SK-N-SH treated with all-trans-retinoic acid at 6 μM for 48 hours (cell line): Measurements from ENCODE around the gene UBASH3B.

ENCODE experiments used
- ATAC-seq: fragments of 200-7000 bp; cut with Tn5 transposase; 3 replicates; pipeline ENCODE4 v1.9.1; 2020; ENCODE audit warnings: mild to moderate bottlenecking, moderate library complexity
- ARNTL ChIP-seq: fragments of 450-650 bp; formaldehyde crosslinking; IDR thresholded peaks from 2 replicates; pipeline ENCODE4 v1.5.0; 2020; ENCODE audit warnings: low read depth, mild to moderate bottlenecking, moderate library complexity, borderline replicate concordance
- BACH2 ChIP-seq: fragments of 250-450 bp; sonication (Bioruptor Pico); IDR thresholded peaks from 2 replicates; pipeline ENCODE4 v1.9.0; 2021; ENCODE audit warnings: mild to moderate bottlenecking, borderline replicate concordance
- CSDC2 ChIP-seq: fragments of 250-450 bp; sonication (Bioruptor Pico); IDR thresholded peaks from 2 replicates; pipeline ENCODE4 v1.5.0; 2020; ENCODE audit warnings: mild to moderate bottlenecking, moderate library complexity
- ESRRG ChIP-seq: fragments of 250-450 bp; sonication (Bioruptor Pico); IDR thresholded peaks from 2 replicates; pipeline ENCODE4 v1.6.1; 2021; ENCODE audit warnings: mild to moderate bottlenecking
- GLIS3 ChIP-seq: fragments of 250-450 bp; sonication (Bioruptor Pico); IDR thresholded peaks from 2 replicates; pipeline ENCODE4 v1.5.0; 2020; ENCODE audit warnings: mild to moderate bottlenecking, moderate library complexity
- OSR1 ChIP-seq: fragments of 250-450 bp; sonication (Bioruptor Pico); IDR thresholded peaks from 2 replicates; pipeline ENCODE4 v1.8.0; 2022; ENCODE audit warnings: moderate library complexity, mild to moderate bottlenecking, inconsistent platforms
- PPARA ChIP-seq: fragments of 250-450 bp; sonication (Bioruptor Pico); IDR thresholded peaks from 2 replicates; pipeline ENCODE4 v1.5.0; 2020; ENCODE audit warnings: mild to moderate bottlenecking, borderline replicate concordance
- RARB ChIP-seq: fragments of 250-450 bp; sonication (Bioruptor Pico); IDR thresholded peaks from 2 replicates; pipeline ENCODE4 v1.8.0; 2021; ENCODE audit warnings: mild to moderate bottlenecking, moderate library complexity
- SNAI2 ChIP-seq: fragments of 250-450 bp; sonication (Bioruptor Pico); IDR thresholded peaks from 2 replicates; pipeline ENCODE4 v1.5.0; 2020; ENCODE audit warnings: mild to moderate bottlenecking, moderate library complexity
- TCF4 ChIP-seq: fragments of 250-450 bp; sonication (Bioruptor Pico); IDR thresholded peaks from 2 replicates; pipeline ENCODE4 v1.8.0; 2021; ENCODE audit warnings: mild to moderate bottlenecking, moderate library complexity, borderline replicate concordance
- TOX ChIP-seq: fragments of 250-450 bp; sonication (Bioruptor Pico); IDR thresholded peaks from 2 replicates; pipeline ENCODE4 v1.8.0; 2021; ENCODE audit warnings: mild to moderate bottlenecking, moderate library complexity, borderline replicate concordance
- ZC3H10 ChIP-seq: fragments of 250-450 bp; sonication (Bioruptor Pico); IDR thresholded peaks from 2 replicates; pipeline ENCODE4 v1.5.1; 2021; ENCODE audit warnings: mild to moderate bottlenecking, moderate library complexity
- ZFP3 ChIP-seq: fragments of 250-450 bp; sonication (Bioruptor Pico); IDR thresholded peaks from 2 replicates; pipeline ENCODE4 v1.5.0; 2020; ENCODE audit warnings: mild to moderate bottlenecking, moderate library complexity
- ZFP30 ChIP-seq: fragments of 450-650 bp; formaldehyde crosslinking; IDR thresholded peaks from 2 replicates; pipeline ENCODE4 v1.5.0; 2022; ENCODE audit warnings: mild to moderate bottlenecking, moderate library complexity
- ZNF565 ChIP-seq: fragments of 450-650 bp; formaldehyde crosslinking; conservative IDR thresholded peaks from 2 replicates; pipeline ENCODE4 v1.5.0; 2020; ENCODE audit warnings: low read depth, mild to moderate bottlenecking, moderate library complexity
- ZNF70 ChIP-seq: fragments of 450-650 bp; formaldehyde crosslinking; IDR thresholded peaks from 2 replicates; pipeline ENCODE4 v1.5.0; 2020; ENCODE audit warnings: mild to moderate bottlenecking, moderate library complexity
- ZNF8 ChIP-seq: fragments of 450-650 bp; formaldehyde crosslinking; IDR thresholded peaks from 2 replicates; pipeline ENCODE4 v1.5.0; 2020; ENCODE audit warnings: mild to moderate bottlenecking, moderate library complexity
- TF ChIP-seq, protein P1 (sequence below): fragments of 250-450 bp; sonication (Bioruptor Pico); IDR thresholded peaks from 2 replicates; pipeline ENCODE4 v1.5.1; 2021; ENCODE audit warnings: mild to moderate bottlenecking, moderate library complexity
- TF ChIP-seq, protein P2 (sequence below): fragments of 250-450 bp; sonication (Bioruptor Pico); IDR thresholded peaks from 2 replicates; pipeline ENCODE4 v1.8.0; 2020; ENCODE audit warnings: mild to moderate bottlenecking, moderate library complexity, borderline replicate concordance
- TF ChIP-seq, protein P3 (sequence below): fragments of 250-450 bp; sonication (Bioruptor Pico); IDR thresholded peaks from 2 replicates; pipeline ENCODE4 v1.5.1; 2020; ENCODE audit warnings: low read depth, mild to moderate bottlenecking, moderate library complexity
- TF ChIP-seq, protein P4 (sequence below): fragments of 250-450 bp; sonication (Bioruptor Pico); IDR thresholded peaks from 2 replicates; pipeline ENCODE4 v1.8.0; 2021; ENCODE audit warnings: low read depth, mild to moderate bottlenecking, moderate library complexity, borderline replicate concordance

Gene UBASH3B

GRCh38 chr11:122812638-122813037 is 157.1 kb downstream of the UBASH3B start (continued):
- no peak for TF ChIP-seq ZNF70 (CRISPR knock-in tag)
- TF ChIP-seq, all 23 proteins: peak for 0

GRCh38 chr11:122813176-122813893 is 157.8 kb downstream of the UBASH3B start:
- ATAC-seq = no peak
- TF ChIP-seq, protein P1, sequence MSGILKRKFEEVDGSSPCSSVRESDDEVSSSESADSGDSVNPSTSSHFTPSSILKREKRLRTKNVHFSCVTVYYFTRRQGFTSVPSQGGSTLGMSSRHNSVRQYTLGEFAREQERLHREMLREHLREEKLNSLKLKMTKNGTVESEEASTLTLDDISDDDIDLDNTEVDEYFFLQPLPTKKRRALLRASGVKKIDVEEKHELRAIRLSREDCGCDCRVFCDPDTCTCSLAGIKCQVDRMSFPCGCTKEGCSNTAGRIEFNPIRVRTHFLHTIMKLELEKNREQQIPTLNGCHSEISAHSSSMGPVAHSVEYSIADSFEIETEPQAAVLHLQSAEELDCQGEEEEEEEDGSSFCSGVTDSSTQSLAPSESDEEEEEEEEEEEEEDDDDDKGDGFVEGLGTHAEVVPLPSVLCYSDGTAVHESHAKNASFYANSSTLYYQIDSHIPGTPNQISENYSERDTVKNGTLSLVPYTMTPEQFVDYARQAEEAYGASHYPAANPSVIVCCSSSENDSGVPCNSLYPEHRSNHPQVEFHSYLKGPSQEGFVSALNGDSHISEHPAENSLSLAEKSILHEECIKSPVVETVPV (CRISPR knock-in tag) = no peak
- TF ChIP-seq ZNF8 (no peak), OSR1 (CRISPR knock-in tag) (no peak), ARNTL (CRISPR knock-in tag) (no peak), SNAI2 (CRISPR knock-in tag) (no peak), GLIS3 (CRISPR knock-in tag) (no peak), BACH2 (CRISPR knock-in tag) (no peak)
- TF ChIP-seq, protein P2, sequence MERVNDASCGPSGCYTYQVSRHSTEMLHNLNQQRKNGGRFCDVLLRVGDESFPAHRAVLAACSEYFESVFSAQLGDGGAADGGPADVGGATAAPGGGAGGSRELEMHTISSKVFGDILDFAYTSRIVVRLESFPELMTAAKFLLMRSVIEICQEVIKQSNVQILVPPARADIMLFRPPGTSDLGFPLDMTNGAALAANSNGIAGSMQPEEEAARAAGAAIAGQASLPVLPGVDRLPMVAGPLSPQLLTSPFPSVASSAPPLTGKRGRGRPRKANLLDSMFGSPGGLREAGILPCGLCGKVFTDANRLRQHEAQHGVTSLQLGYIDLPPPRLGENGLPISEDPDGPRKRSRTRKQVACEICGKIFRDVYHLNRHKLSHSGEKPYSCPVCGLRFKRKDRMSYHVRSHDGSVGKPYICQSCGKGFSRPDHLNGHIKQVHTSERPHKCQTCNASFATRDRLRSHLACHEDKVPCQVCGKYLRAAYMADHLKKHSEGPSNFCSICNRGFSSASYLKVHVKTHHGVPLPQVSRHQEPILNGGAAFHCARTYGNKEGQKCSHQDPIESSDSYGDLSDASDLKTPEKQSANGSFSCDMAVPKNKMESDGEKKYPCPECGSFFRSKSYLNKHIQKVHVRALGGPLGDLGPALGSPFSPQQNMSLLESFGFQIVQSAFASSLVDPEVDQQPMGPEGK = no peak
- TF ChIP-seq, all 23 proteins: peak for 0

DNA sequence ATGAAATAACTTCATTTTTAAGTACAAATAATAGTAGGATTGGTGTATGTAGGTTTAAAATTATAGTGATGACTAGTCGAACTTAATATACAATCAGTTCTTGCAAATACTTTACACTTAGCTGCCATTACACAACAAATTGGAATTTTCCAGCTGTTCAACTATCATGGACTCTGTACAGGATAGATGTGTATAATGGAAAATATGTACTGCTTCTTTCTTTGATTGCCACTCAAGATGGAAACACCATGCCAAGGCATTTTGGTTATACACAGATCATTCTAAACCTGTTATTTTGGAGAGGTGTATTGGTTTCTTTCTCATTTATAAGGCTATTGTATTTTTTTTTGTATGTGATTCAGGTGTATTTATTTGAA is 158.4 kb downstream of the UBASH3B start:
- no peak for ATAC-seq
- TF ChIP-seq ZNF70 (CRISPR knock-in tag) (no peak), PPARA (no peak), ZNF8 (no peak), ARNTL (CRISPR knock-in tag) (no peak), ZFP3 (CRISPR knock-in tag) (no peak), ZNF565 (CRISPR knock-in tag) (no peak), RARB (CRISPR knock-in tag) (no peak), SNAI2 (CRISPR knock-in tag) (no peak), TCF4 (CRISPR knock-in tag) (no peak), TOX (CRISPR knock-in tag) (no peak)
- TF ChIP-seq, protein P3, sequence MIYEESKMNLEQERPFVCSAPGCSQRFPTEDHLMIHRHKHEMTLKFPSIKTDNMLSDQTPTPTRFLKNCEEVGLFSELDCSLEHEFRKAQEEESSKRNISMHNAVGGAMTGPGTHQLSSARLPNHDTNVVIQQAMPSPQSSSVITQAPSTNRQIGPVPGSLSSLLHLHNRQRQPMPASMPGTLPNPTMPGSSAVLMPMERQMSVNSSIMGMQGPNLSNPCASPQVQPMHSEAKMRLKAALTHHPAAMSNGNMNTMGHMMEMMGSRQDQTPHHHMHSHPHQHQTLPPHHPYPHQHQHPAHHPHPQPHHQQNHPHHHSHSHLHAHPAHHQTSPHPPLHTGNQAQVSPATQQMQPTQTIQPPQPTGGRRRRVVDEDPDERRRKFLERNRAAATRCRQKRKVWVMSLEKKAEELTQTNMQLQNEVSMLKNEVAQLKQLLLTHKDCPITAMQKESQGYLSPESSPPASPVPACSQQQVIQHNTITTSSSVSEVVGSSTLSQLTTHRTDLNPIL (CRISPR knock-in tag) = no peak
- TF ChIP-seq, protein P2 = no peak

- TF ChIP-seq RARB (CRISPR knock-in tag) (no peak), SNAI2 (CRISPR knock-in tag) (no peak), OSR1 (CRISPR knock-in tag) (no peak), ESRRG (CRISPR knock-in tag) (no peak), TCF4 (CRISPR knock-in tag) (no peak)
- TF ChIP-seq, protein P2 = no peak
- ATAC-seq = peak; percentile 68; the same call in 2 of the 3 replicates
These were observed 158.9 kb downstream of the UBASH3B start for GRCh38 chr11:122814401-122814800.

GRCh38 chr11:122815900-122816299 is 160.4 kb downstream of the UBASH3B start:
- no peak for ATAC-seq
- TF ChIP-seq, protein P4, sequence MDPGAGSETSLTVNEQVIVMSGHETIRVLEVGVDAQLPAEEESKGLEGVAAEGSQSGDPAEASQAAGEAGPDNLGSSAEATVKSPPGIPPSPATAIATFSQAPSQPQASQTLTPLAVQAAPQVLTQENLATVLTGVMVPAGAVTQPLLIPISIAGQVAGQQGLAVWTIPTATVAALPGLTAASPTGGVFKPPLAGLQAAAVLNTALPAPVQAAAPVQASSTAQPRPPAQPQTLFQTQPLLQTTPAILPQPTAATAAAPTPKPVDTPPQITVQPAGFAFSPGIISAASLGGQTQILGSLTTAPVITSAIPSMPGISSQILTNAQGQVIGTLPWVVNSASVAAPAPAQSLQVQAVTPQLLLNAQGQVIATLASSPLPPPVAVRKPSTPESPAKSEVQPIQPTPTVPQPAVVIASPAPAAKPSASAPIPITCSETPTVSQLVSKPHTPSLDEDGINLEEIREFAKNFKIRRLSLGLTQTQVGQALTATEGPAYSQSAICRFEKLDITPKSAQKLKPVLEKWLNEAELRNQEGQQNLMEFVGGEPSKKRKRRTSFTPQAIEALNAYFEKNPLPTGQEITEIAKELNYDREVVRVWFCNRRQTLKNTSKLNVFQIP = no peak
- TF ChIP-seq OSR1 (CRISPR knock-in tag) (no peak), CSDC2 (no peak), TCF4 (CRISPR knock-in tag) (no peak), ZNF70 (CRISPR knock-in tag) (no peak), ESRRG (CRISPR knock-in tag) (no peak), RARB (CRISPR knock-in tag) (no peak), ZFP30 (CRISPR knock-in tag) (no peak), ZC3H10 (CRISPR knock-in tag) (no peak)
- TF ChIP-seq, protein P2 = no peak
